ENCODE data around the gene TOM1L2.

GRCh38 chr17:17944242-17944641 is 28.0 kb downstream of the TOM1L2 start:
- TF ChIP-seq TAF1 (IDR thresholded peaks at IDR 0.05; ENCODE audit: low read depth, low read length) = no peak
- TF ChIP-seq POLR2AphosphoS5 (IDR thresholded peaks at IDR 0.05; ENCODE audit: low read depth, low read length) = no peak
- no peak for TF ChIP-seq POLR2A (IDR thresholded peaks at IDR 0.05; ENCODE audit: low read depth, low read length)
- TF ChIP-seq POU2F2 (IDR thresholded peaks at IDR 0.05; ENCODE audit: low read depth, low read length) = no peak
- no peak for TF ChIP-seq SPI1 (IDR thresholded peaks at IDR 0.05; ENCODE audit: low read depth, low read length)
- no peak for TF ChIP-seq PAX5 (IDR thresholded peaks at IDR 0.05; ENCODE audit: insufficient read depth, low read length, severe bottlenecking)

All from GM12891 (cell line).